Breast epithelium (tissue), 4 donors: ENCODE results near the gene POLR3H. TPM values are rescaled to one million over a fixed set of nuclear protein-coding genes. Genes with fewer than 3 reads are reported as not detected.
A peak's percentile ranks its signal among the peaks of the same experiment; 100 is the strongest.
"Not testable (repeated sequence)": the region's sequence is repeated elsewhere in the genome, so short reads cannot be mapped to it uniquely, and the experiment has no call there.

Experiments used
- DNase-seq, 2 donors: peaks; one replicate each; pipeline ENCODE4 v3.0.0-alpha.2; 2019; ENCODE audit warnings: low spot score in 2 of 2
- H3K27ac ChIP-seq, 2 donors: fragments of 200-600 bp; sonication (generic) in 1 of 2; one replicate each; pipeline ENCODE4 v1.5.1; 2016 to 2019; ENCODE audit warnings: mild to moderate bottlenecking in 1 of 2
- H3K27me3 ChIP-seq, 2 donors: fragments of 200-600 bp; sonication (generic) in 1 of 2; one replicate each; pipeline versions ENCODE4 v1.5.1 to v1.6.0; 2017 to 2019; ENCODE audit warnings: control low read depth in 1 of 2, mild to moderate bottlenecking in 1 of 2
- H3K36me3 ChIP-seq: fragments of 200-600 bp; one replicate; pipeline ENCODE4 v1.5.1; 2019
- H3K4me1 ChIP-seq, 2 donors: fragments of 200-600 bp; sonication (generic); one replicate each; pipeline ENCODE4 v1.5.1; 2016 to 2019; ENCODE audit warnings: control low read depth in 1 of 2
- H3K4me3 ChIP-seq, 3 donors: fragments of 200-600 bp; sonication (generic); 1 replicate in 2 of 3; 2 replicates in 1 of 3; pipeline ENCODE4 v1.5.1; 2016 to 2019; ENCODE audit warnings: mild to moderate bottlenecking in 3 of 3, moderate library complexity in 2 of 3
- H3K9me3 ChIP-seq, 2 donors: fragments of 200-600 bp; sonication (generic) in 1 of 2; one replicate each; pipeline ENCODE4 v1.5.1; 2016 to 2019; ENCODE audit warnings: control low read depth in 1 of 2
- POLR2A ChIP-seq: fragments of 450-650 bp; IDR thresholded peaks from one replicate; pipeline ENCODE4 v1.6.1; 2016; ENCODE audit warnings: antibody characterized with exemption, mild to moderate bottlenecking, moderate library complexity
- POLR2AphosphoS5 ChIP-seq, 3 donors: sonication (generic); formaldehyde crosslinking; IDR thresholded peaks; one replicate each; pipeline ENCODE4 v1.6.1; 2017; ENCODE audit warnings: antibody characterized with exemption in 3 of 3
- intact Hi-C: fragments of 100-400 bp; cut with DNase I; formaldehyde crosslinking; loops from one replicate; pipeline ENCODE4 v1.15.1; 2023; ENCODE audit warnings: low total_unique reads
- total RNA-seq, 3 donors: library from RNA; depleted of rRNA; stranded (reverse); fragments of >200 nt; gene quantifications; one replicate each; pipeline ENCODE4 v1.1.0, GENCODE V29; 2016
- TF ChIP-seq, protein P1 (sequence below), 3 donors: fragments of 450-650 bp; IDR thresholded peaks; one replicate each; pipeline ENCODE4 v1.5.1; 2016 to 2017; ENCODE audit warnings: antibody characterized with exemption in 3 of 3, mild to moderate bottlenecking in 3 of 3, moderate library complexity in 3 of 3

POLR3H gene
- total RNA-seq, 3 donors from 2014 or later, result 18.2 to 26.5 (median 20.2) TPM

DNA sequence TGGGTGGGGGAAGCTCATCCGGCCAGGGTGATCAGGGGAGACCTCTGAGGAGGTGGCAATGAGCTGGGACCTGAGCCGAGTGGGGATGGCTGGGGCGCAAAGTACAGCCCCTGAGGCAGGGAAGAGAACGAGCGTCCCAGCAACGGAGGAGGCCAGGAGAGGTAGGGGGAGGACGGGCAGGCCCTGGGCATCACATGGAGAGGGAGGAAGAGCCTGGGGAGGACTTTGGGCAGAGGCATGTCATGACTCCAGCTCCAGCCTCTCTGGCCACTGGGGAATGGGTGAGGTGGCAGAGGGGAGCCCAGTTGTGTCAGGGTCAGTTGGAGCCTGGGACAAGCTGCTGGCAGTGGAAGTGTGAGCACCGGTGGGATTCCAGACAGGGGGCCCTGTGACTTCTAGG, 33.8 kb upstream of the POLR3H start:
- Histone ChIP-seq H3K4me3 (no peak overlapping the region), H3K4me1 (no peaks in the 10 kb centered on the region), H3K27me3 (no peaks in the 10 kb centered on the region), H3K27ac (no peak overlapping the region), H3K9me3 (no peaks in the 10 kb centered on the region), H3K36me3 (no peaks in the 10 kb centered on the region)
- DNase-seq, result no peak
- no peak for TF ChIP-seq POLR2AphosphoS5 (IDR thresholded peaks at IDR 0.05)
- TF ChIP-seq POLR2A, result no peak
- TF ChIP-seq, protein P1, sequence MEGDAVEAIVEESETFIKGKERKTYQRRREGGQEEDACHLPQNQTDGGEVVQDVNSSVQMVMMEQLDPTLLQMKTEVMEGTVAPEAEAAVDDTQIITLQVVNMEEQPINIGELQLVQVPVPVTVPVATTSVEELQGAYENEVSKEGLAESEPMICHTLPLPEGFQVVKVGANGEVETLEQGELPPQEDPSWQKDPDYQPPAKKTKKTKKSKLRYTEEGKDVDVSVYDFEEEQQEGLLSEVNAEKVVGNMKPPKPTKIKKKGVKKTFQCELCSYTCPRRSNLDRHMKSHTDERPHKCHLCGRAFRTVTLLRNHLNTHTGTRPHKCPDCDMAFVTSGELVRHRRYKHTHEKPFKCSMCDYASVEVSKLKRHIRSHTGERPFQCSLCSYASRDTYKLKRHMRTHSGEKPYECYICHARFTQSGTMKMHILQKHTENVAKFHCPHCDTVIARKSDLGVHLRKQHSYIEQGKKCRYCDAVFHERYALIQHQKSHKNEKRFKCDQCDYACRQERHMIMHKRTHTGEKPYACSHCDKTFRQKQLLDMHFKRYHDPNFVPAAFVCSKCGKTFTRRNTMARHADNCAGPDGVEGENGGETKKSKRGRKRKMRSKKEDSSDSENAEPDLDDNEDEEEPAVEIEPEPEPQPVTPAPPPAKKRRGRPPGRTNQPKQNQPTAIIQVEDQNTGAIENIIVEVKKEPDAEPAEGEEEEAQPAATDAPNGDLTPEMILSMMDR (IDR thresholded peaks at IDR 0.05), result no peak
- intact Hi-C loops, result no loop called here

- no peak overlapping the region for H3K27ac ChIP-seq
- H3K9me3 ChIP-seq, result no peaks in the 10 kb centered on the region
- H3K36me3 ChIP-seq, result no peaks in the 10 kb centered on the region
- H3K4me3 ChIP-seq, result no peak overlapping the region
- TF ChIP-seq POLR2AphosphoS5 (IDR thresholded peaks at IDR 0.05), result no peak
- TF ChIP-seq, protein P1 (IDR thresholded peaks at IDR 0.05), result peak in 1 of 3 donors; percentile 28
- no peak for DNase-seq
- intact Hi-C loops, result no loop called here
- H3K27me3 ChIP-seq, result no peaks in the 10 kb centered on the region
- no peaks in the 10 kb centered on the region for H3K4me1 ChIP-seq
These were observed 32.6 kb upstream of the POLR3H start for GRCh38 chr22:41576877-41577276.

- H3K36me3 ChIP-seq, result no peaks in the 10 kb centered on the region
- no peaks in the 10 kb centered on the region for H3K27me3 ChIP-seq
- DNase-seq, result no peak
- TF ChIP-seq, protein P1 (IDR thresholded peaks at IDR 0.05), result no peak
- TF ChIP-seq POLR2AphosphoS5 (IDR thresholded peaks at IDR 0.05) (no peak), POLR2A (no peak)
- H3K27ac ChIP-seq, result peak overlapping the region in 1 of 2 donors; percentile 68
- H3K4me3 ChIP-seq, result no peak overlapping the region
- H3K4me1 ChIP-seq, result no peaks in the 10 kb centered on the region
- intact Hi-C loops, result no loop called here
- H3K9me3 ChIP-seq, result no peaks in the 10 kb centered on the region
These were observed 31.3 kb upstream of the POLR3H start for GRCh38 chr22:41575533-41575932.

DNA sequence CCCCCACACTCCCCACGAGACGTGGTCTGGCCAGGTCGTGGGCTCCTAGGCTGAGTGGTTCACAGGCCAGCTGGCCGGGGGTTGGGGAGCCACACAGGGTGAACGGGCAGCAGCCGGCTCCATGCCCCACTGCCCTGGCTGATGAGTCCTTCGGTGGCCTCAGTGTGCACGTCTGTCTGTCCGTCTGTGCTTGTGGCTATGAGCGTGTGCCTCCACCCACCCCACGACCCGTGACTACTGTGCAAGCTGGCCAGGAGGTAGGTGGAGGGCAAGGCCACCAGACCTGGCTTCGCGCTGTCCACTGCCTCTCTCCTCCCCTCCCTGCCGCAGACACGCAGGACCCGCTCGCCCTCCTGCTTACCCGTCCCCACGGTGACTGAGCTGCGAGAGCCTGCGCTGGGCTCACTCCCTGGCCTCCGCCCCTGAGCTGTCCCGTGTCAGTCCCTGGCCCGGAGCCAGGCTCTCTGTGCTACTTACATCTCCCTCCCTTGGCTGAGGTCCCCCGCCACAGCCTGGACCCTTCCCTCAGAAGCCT, 30.6 kb upstream of the POLR3H start:
- no peaks in the 10 kb centered on the region for H3K36me3 ChIP-seq
- H3K4me3 ChIP-seq, result no peak overlapping the region
- H3K27ac ChIP-seq, result peak overlapping the region in 1 of 2 donors; percentile 68
- no peak for TF ChIP-seq POLR2AphosphoS5 (IDR thresholded peaks at IDR 0.05)
- TF ChIP-seq, protein P1 (IDR thresholded peaks at IDR 0.05), result no peak
- TF ChIP-seq POLR2A, result no peak
- no peaks in the 10 kb centered on the region for H3K4me1 ChIP-seq
- intact Hi-C loops, result no loop called here
- DNase-seq, result no peak
- no peaks in the 10 kb centered on the region for H3K9me3 ChIP-seq
- H3K27me3 ChIP-seq, result no peaks in the 10 kb centered on the region

GRCh38 chr22:41573677-41574076, 29.4 kb upstream of the POLR3H start:
- intact Hi-C loops, result no loop called here
- no peaks in the 10 kb centered on the region for H3K4me1 ChIP-seq
- TF ChIP-seq, protein P1 (IDR thresholded peaks at IDR 0.05), result no peak
- TF ChIP-seq POLR2A (no peak), POLR2AphosphoS5 (IDR thresholded peaks at IDR 0.05) (no peak)
- no peaks in the 10 kb centered on the region for H3K27me3 ChIP-seq
- H3K9me3 ChIP-seq, result no peaks in the 10 kb centered on the region
- DNase-seq, result no peak
- H3K4me3 ChIP-seq, result no peak overlapping the region
- H3K36me3 ChIP-seq, result no peaks in the 10 kb centered on the region
- H3K27ac ChIP-seq, result no peak overlapping the region

GRCh38 chr22:41572305-41572704, 28.0 kb upstream of the POLR3H start:
- H3K4me1 ChIP-seq, H3K4me3 ChIP-seq, H3K27me3 ChIP-seq, H3K36me3 ChIP-seq, intact Hi-C loops, H3K27ac ChIP-seq, H3K9me3 ChIP-seq, DNase-seq: not testable (repeated sequence)
